HuH-7 (cell line): ENCODE results near the gene RTP3.
"Not testable (repeated sequence)": the region's sequence is repeated elsewhere in the genome, so short reads cannot be mapped to it uniquely, and the experiment has no call there.

Source experiments
- DNase-seq: peaks from one replicate; pipeline ENCODE4 v3.0.0; 2011; ENCODE audit warnings: low spot score

RTP3 gene

DNA sequence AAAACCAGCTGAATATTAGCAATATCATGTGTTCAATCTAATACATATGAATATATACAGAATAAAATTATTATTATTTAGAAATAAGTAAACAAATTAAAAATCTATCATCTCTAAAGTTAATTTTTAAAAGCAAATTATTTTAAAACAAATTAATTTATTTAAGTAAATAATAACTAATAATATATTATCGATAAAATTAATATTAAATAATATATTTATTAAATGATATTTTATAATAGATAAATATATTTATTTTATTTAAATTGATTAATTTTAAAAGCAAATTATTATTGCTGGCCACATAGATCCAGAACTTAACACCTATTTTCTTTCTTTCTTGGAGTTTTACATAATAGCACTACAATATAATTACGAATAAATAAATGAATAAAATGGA lies 22.2 kb downstream of the RTP3 start:
- no peak for DNase-seq

DNA sequence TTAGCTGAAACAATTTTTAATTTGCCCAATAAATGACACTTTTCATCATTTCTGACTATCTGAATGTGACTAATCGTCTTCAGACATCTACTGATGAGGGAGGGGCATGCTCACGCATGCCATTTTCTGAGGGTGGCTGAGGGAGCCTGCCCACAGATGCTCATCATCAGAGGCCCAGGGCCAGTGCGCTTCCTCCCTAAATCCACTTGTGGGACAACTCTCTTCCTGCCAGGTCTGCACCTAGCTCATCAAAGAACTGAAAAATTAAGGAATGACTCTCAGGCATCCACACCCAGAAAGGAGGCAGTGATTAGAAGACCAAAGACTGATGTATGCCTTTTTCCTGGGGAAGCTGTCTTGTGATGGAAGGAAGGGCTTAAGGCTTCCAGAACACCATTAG lies 22.8 kb downstream of the RTP3 start:
- DNase-seq, result no peak

DNA sequence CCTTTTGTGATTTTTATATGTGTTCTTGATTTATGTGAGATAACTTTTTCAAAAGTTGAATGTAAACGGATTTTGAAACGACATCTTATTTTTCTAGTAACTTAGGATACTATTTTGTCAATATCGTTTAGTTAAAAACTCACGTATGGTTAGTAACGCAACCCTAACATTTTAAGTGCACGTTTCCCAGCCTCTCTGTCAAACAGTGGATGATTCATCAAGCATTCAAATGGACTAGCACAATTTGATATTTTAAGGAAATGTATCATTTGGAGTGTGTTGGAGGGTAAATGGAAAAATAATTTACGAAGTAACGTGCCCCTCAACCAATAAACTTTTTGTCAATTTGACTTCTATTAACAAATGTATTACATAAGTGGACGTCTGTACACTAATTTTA lies 23.3 kb downstream of the RTP3 start:
- DNase-seq, result no peak

DNA sequence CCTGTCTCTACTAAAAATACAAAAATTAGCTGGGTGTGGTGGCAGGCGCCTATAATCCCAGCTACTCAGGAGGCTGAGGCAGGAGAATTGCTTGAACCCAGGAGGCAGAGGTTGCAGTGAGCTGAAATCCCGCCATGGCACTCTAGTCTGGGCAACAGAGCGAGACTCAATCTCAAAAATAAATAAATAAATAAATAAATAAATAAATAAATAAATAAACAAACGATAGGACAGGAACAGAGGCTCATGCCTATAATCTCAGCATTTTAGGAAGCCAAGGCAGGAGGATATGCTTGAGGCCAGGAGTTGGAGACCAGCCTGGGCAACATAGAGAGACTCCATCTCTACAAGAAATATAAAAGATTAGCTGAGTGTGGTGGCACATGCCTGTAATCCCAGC lies 24.4 kb downstream of the RTP3 start:
- DNase-seq, result not testable (repeated sequence)

DNA sequence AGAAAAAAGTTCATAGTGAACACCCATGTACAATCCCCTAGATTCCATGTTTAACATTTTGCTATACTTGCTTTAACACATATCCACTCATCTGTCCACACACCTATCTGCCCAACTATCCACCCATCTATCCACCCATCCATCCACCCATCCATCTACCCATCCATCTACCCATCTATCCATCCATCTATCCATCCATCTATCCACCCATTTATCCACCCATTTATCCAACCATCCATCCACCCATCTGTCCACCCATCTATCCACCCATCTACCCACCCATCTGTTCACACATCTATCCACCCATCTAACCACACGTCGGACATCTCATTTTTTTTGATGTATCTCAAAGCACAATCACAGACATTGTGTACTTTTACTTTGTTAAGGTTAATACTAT lies 25.8 kb downstream of the RTP3 start:
- no peak for DNase-seq

DNA sequence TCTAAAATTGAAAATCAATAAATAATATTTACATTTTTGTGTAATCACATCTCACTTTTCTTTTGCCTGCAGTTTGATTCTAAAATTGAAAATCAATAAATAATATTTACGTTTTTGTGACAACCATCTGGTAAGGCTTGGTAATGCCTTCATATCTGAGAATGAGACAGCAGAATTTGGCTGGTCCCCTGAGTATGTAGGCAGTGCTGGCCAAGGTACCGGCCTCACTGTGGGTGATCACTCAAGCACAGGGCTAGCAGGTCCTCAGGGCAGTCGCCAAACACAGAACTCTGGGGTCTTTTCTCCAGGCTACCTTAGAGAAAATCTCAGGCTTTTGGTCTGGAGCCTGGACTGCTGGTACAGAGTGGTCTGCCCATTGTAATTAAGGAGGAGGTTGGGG lies 26.2 kb downstream of the RTP3 start:
- no peak for DNase-seq

DNA sequence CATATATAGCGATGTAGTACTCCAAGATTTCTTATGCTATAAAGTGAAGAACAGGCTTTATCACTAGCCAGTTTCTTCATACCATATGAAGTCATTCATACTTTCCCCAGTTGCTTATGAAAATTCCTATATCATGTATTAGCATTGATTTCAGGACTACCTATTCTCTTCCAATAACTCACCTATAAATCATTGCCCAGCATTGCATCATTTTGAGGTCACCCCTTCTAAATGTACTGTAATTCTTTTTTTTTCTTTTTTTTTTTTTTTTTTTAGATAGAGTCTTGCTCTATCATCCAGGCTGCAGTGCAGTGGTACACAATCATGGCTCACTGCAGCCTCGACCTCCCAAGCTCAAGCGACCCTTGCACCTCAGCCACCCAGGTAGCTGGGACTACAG lies 27.1 kb downstream of the RTP3 start:
- no peak for DNase-seq

DNA sequence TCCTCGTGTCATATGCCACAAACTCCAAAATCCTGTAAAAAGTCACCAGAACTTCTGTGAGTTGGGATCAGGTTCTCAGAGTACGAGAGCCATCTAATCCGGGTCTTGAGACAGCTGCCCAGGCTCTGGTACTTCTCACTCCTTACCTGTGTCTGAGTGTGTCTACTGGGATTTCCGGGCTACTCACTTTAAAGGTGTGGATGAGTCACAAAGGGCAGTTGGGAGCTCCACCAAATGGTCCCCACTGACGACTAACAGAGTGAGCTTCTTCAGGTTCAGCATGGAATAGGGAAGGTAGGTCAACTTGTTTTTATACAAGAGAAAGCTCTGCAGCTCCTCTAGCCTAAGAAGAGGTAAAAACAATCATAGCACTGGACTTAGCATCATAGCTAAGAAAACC lies 29.5 kb downstream of the RTP3 start:
- no peak for DNase-seq

DNA sequence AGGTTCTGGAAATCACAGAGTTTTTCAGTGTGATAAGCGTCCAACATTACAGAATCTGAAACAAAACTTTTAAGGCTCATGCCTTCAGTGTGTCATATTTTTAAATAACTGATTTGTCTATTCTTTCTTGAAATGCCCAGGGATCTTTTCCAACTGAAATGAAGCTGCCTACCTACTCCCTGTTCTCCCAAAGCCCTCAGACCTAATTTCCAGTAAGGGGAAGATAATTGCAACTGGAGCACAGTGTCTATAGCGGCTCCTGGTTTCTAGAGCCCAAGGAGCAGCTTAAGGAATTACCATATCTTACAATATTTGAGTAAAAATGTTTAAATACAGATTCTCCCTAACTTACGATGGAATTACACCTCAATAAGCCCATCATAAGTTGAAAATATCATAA lies 35.3 kb downstream of the RTP3 start:
- no peak for DNase-seq

DNA sequence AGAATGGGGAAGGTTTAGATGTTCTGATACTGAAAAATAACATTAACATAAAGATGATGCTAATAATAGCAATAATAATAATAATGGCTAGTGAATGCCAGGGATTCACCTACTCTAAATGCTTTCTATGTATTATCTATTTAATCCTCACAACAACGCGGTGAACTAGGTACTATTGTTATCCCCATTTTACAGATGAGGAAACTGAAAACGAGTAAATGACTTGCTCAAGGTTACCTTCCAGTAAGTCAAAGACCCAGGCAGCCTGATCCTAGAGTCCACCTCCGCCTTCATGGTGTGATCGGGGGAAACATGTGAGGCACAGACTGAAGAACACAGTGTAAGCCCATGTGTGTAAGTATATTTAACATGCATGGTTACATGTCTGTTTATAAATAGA lies 38.0 kb downstream of the RTP3 start:
- DNase-seq, result no peak

DNA sequence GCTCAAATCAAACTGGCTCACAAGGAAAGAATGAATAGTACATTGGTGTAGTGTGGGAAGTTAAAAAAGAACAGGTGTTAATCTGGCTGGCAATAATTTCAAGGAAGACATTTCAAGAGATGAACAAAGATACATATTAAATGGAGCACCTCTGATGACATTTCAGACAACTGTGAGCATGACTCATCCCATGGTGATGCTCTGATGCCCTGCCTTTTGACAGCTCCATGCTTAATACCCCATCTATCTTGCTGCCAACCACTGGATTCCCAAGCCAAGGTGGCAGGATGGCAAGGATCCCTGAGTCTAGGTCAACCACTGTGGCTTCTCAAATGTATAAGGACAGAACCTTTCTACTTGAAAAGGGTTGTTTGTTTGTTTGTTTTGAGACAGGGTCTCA lies 39.0 kb downstream of the RTP3 start:
- no peak for DNase-seq

DNA sequence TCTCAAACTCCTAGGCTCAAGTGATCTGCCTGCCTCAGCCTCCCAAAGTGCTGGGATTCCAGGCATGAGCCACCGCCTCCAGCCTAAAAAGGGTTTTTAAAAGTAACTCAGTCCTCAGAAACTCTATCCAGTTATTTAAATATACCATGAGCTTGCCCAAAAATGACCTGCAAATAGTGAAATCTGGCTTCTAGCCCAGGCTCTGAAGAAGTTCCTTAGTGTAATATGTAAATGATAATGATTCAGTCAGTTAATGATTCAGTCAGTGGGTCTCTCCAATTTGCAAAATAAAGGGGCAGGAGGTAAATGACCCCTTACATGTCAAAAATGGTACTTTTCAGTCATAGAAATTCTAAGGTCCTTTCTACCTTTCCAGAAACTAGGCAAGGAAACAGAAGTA lies 39.5 kb downstream of the RTP3 start:
- DNase-seq, result no peak

DNA sequence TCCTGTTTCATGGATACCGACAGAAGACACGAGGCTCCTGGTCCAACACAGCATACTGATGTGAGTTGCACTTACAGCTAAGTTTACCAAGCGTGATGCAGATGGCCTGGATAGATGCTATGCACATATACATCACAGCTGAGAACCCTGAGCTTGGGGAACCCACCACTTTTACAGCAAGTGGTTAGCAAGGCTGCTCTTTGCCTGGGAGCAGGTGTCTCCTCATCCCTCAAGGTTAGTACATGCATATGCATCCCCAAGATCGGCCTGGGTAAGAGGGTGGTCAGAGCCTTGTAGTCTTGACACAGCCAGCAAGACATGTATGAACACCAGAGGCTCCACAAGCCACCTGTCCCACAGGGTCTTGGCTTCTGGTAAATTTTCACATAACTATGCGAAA lies 40.0 kb downstream of the RTP3 start:
- no peak for DNase-seq

DNA sequence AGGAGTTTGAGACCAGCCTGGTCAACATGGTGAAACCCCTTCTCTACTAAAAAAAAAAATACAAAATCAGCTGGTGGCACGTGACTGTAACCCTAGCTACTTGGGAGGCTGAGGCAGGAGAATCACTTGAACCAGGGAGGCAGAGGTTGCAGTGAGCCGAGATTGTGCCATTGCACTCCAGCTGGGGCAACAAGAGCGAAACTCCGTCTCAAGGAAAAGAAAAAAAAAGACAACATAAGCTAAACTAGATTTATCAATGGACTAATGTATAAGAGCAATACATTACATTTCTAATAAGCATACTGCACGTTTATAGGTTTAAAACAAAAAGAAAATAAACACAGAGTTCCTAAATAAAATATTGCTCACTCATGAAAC lies 40.6 kb downstream of the RTP3 start:
- DNase-seq, result not testable (repeated sequence)

DNA sequence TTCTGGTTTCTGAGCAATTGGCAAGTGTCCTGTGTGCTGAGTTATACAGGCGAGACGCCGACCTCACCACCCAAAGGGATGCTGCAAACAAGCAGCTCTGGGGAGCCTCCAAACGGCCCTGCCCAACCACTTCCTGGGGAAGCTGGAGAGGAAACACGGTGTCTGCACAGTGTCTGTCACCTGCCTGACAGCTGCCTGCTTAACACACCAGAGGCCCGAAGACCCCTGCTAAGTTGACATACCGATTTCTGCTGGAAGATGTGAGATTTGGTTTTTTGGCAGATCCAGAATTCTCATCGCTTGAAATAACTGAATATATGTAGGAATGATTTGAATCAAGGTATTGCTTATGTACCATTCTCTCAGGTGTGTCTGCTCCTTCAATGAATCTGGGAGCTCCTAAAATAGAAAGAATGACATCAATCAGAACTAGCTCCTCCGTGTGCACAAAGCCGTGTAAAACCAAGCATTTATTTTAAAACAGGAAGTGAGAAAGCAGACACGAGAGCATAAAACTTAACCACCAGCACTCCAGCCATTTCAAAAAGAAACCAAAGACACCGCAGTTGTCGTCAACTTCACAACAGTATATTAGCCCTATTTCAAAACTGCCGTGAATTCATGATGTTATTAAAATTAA lies 41.1 kb downstream of the RTP3 start:
- no peak for DNase-seq

DNA sequence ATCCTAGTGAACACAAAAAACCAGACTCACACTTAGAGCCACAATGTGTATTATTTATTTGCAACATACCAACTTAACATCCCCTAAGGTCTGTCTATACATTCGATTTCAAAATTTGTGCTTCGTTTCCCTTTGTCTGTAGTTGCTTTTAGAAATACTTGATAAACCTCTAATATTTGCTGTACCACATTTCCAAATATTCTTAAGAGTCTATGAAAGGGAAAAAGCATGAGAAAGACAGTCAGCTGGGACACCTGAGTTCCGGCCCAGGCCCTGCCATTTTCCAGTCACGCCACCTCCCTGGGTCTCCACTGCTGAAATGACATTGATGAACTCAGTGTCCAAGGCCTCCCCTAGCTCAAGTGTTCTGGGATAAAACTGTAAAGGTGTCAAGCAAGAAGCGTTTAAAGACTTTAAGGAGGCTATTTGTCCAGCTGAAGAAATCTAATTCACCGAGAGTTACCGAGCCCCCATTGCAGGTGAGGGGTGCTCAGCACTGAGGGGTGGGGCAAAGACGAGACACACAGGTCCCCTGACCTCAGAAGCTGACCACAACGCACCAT lies 41.7 kb downstream of the RTP3 start:
- DNase-seq, result no peak

DNA sequence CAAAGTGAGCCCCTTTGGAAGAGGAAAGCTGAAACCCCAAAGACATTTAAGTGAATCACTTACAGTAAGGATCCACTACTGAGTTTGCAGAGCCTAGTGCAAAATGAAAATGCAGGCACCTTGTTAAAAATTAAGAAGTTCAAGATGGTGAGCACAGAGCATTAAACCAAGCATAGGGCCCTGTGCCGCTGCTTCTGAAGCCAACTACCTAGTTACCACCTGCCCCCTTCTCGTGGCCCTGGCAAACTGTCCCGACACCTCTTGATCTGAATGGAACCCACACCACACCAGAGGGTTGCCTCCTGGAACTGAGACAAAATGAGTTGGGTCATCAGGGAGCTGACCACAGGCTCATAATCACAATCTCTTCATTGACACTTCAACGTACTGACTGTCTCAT lies 42.8 kb downstream of the RTP3 start:
- DNase-seq, result no peak

DNA sequence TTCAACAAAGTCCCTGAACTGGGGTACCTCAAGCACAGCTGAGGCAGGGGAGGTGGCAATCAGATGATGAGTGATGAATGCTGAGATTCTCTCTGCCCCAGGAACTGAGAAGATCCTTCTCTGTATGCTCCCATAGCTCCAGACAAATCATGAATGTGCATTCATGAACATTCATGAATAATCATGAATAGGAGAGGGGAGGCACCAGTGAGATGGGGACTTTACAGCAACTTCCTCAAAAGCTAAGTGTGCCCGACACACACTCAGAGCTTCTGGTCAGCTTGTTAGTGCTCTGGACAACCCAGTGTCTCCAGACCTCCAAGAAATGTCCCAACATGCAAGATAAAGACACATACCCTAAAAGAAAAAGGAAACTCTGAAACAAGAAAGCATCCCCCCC lies 44.1 kb downstream of the RTP3 start:
- no peak for DNase-seq

DNA sequence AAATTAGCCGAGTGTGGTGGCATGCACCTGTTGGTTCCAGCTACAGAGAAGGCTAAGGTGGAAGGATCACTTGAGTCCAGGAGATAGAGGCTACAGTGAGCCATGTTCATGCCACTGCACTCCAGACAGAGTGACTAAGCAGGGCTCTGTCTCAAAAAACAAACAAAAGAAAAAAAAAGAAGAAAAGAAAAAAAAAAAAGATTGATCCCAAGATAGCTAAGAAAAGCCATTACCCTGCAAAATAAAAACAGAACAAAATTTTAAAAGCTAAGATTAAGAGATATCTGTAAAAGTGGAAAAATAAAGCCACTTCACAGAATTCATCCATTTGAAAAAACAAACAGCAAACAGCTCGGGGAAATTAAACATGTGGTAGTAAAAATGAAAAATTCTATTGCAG lies 44.6 kb downstream of the RTP3 start:
- DNase-seq, result no peak

DNA sequence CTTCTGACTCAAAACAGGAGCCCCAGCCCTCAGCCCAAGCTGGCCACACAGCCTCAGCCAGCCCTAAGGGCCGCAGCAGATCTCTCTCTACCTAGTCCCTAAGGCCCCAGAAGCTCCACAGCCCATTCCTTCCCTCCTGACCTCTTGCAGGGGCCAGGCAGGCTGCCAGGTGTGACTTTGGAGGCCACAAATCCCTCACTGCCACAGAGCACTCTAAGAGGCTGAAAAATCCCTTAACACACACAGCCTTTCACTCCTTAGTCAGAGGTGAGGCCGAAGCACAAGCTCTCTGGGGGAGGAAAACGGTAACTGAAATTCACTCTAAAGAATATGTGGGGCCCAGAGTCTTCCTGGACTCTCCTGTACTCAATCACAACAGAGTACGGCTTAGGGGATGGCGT lies 45.0 kb downstream of the RTP3 start:
- DNase-seq, result no peak

DNA sequence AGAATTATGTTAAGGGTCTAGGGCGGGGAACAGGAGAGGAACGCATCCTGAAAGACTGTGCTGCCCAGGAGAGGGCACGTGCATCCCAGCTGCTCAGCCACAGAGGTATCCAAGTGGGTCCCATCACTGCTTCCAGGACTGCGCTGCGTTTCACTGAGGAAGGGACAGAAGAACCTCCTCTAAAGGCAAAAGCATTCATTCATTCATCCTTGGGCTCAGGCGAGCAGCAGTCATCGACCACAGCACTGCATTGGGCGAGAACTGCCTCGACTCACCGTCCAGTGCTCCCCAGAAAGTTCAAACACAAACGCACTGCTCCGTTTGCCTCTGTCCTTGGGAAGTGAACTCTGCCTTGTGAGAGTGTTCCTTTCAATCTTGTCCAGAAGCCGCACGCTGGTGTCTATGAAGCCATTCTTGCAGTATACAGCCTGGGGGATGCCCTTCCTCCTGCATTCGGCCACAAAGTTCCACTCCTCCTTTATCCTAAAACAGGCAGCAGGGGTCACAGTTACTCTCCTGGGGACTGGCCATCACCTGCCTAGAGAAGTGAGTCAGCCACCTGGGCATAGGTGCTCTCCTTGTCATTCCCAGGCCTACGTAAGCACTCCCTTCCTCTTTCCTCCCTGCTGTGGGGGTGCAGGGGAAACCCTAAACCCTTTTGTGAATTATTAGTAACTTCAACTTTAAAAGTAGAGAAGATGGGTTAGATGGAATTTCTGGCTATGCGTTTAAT lies 47.2 kb downstream of the RTP3 start:
- no peak for DNase-seq

DNA sequence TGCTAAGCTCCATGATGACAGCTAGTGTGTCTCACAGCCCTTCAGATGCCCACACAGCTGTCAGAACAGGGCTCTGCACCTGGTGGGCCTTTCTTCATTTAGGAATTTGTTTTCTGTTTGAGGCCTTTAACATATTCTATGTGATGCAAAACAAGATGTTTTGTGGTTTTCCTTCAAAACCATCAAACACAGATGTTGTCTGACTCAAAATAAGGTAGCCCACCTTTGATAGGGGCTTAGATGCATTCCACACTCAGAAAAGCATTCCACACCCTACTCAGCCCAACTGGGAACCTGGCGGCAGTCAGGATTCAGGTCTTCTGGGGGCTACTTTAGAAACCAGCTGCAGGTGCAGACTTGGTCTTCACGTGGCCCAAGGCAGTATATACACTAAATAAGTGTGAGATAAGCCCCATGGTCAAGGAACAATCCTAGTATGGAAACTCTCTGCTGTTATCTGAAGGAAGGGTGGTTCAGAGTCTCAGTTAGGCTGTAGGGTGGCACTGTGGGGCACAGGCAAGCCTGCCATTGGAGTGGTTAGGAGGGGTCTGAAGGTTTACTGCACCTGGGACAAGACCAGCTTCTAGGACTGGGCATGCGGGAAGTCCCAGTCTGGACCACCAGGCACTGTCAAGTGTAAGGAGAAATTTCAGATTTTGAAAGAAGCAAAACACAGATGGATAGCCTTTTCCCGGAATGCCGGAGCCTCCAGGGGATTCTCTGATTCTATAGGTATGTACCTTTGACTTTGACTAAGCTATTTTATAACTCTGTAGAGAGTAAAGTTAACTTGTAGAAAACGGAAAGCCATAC lies 48.2 kb downstream of the RTP3 start:
- no peak for DNase-seq

DNA sequence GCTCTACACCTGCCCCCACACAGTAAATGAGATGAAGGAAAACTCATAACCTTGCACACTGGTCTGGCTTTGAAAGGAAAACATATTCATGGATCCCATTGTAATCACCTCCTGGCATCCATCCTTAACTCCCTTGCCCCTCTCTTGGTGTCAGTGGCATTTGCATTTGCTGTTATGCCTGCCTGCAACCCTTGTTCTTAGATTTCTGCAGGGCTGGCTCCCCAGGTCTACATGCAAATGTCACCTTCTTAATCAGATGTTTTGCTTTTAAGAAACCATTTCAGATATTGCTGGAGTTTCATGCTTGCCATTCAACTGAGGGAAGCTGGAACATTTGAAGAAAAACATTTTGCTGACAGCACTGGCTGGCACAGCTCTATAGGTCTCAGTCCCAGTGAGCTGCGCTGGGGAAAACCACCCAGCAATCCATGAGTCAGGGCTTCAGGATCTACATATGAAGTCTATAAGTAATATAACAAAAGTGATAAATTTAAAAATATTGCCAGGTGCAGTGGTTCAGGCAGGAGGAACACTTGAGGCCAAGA lies 49.2 kb downstream of the RTP3 start:
- DNase-seq, result no peak
